IMR-90 (cell line): Measurements from ENCODE around the gene USP47. TPM values are rescaled to one million over a fixed set of nuclear protein-coding genes. Genes with fewer than 3 reads are reported as not detected.

Experiments used
- ATAC-seq: fragments of 200-7000 bp; cut with Tn5 transposase; 2 replicates; pipeline ENCODE4 v1.9.1; 2020; ENCODE audit warnings: low read depth, mild to moderate bottlenecking, moderate library complexity
- BruUV-seq: library from RNA; stranded (reverse); fragments of 400-500 nt; replicated peaks from 2 replicates; lab custom pipeline; 2021; lab: Mats Ljungman, UMichigan
- CTCF ChIA-PET: fragments of 300-600 bp; formaldehyde crosslinking; extraction: SDS; loops from one replicate; lab custom pipeline; 2021; ENCODE audit warnings: antibody characterized with exemption; lab: Yijun Ruan, JAX
- POLR2A ChIA-PET: fragments of 300-600 bp; sonication (Branson Sonifier 250); formaldehyde crosslinking; loops from one replicate; lab custom pipeline; 2022; ENCODE audit warnings: antibody characterized with exemption; ENCODE audit not compliant: unreplicated experiment; lab: Charles Lee
- DNase-seq: peaks from one replicate; pipeline ENCODE4 v3.0.0; 2013
- H2AFZ ChIP-seq: replicated peaks from 2 replicates; pipeline ENCODE3; 2013; ENCODE audit warnings: low read length, mild to moderate bottlenecking; ENCODE audit not compliant: poor library complexity
- H2AK5ac ChIP-seq: 2 replicates; pipeline ENCODE4 v1.6.1; 2013; ENCODE audit warnings: low read depth, low read length, inconsistent platforms
- H2AK9ac ChIP-seq: replicated peaks from 2 replicates; pipeline ENCODE3; 2013; ENCODE audit warnings: mild to moderate bottlenecking, low read depth, low read length, moderate library complexity; ENCODE audit not compliant: poor library complexity
- H2BK120ac ChIP-seq: 2 replicates; pipeline ENCODE4 v1.6.1; 2013; ENCODE audit warnings: low read depth, low read length, inconsistent platforms
- H2BK15ac ChIP-seq: 3 replicates; pipeline ENCODE4 v1.6.1; 2013; ENCODE audit warnings: low read depth, low read length, inconsistent platforms
- H2BK20ac ChIP-seq: 2 replicates; pipeline ENCODE4 v1.6.1; 2013; ENCODE audit warnings: low read depth, mild to moderate bottlenecking, inconsistent platforms, low read length, moderate library complexity
- H2BK5ac ChIP-seq: 2 replicates; pipeline ENCODE4 v1.6.1; 2013; ENCODE audit warnings: mild to moderate bottlenecking, low read depth, low read length, inconsistent platforms; ENCODE audit not compliant: poor library complexity, severe bottlenecking
- H3K14ac ChIP-seq: replicated peaks from 2 replicates; pipeline ENCODE4 v1.6.1; 2013; ENCODE audit warnings: low read depth, low read length, inconsistent platforms
- H3K18ac ChIP-seq: 2 replicates; pipeline ENCODE4 v1.6.1; 2013; ENCODE audit warnings: low read depth, low read length, control low read depth
- H3K23ac ChIP-seq: 2 replicates; pipeline ENCODE4 v1.6.1; 2013; ENCODE audit warnings: low read depth, low read length, inconsistent platforms
- H3K27ac ChIP-seq: 2 replicates; pipeline ENCODE4 v1.5.1; 2013; ENCODE audit warnings: mild to moderate bottlenecking, control low read depth, low read length; ENCODE audit not compliant: insufficient read depth
- H3K27me3 ChIP-seq: 2 replicates; pipeline ENCODE4 v1.6.1; 2013; ENCODE audit warnings: low read length; ENCODE audit not compliant: control insufficient read depth, insufficient read depth
- H3K36me3 ChIP-seq: 2 replicates; pipeline ENCODE4 v1.6.1; 2013; ENCODE audit warnings: low read length, mixed read lengths; ENCODE audit not compliant: control insufficient read depth, insufficient read depth
- H3K4ac ChIP-seq: 2 replicates; pipeline ENCODE4 v1.6.1; 2013; ENCODE audit warnings: low read depth, low read length, inconsistent platforms
- H3K4me1 ChIP-seq: 2 replicates; pipeline ENCODE4 v1.6.1; 2013; ENCODE audit warnings: low read length, mixed read lengths; ENCODE audit not compliant: control insufficient read depth, insufficient read depth
- H3K4me2 ChIP-seq: 2 replicates; pipeline ENCODE4 v1.6.1; 2013; ENCODE audit warnings: low read depth, mild to moderate bottlenecking, control low read depth, low read length, moderate library complexity
- H3K4me3 ChIP-seq: 2 replicates; pipeline ENCODE4 v1.5.1; 2013; ENCODE audit warnings: low read depth, mild to moderate bottlenecking, control low read depth, low read length, moderate library complexity; ENCODE audit not compliant: insufficient read depth
- H3K56ac ChIP-seq: 2 replicates; pipeline ENCODE4 v1.6.1; 2013; ENCODE audit warnings: low read length, inconsistent platforms; ENCODE audit not compliant: insufficient read depth; ENCODE audit errors: extremely low read depth
- H3K79me1 ChIP-seq, 2 experiments: 2 replicates each; pipeline ENCODE4 v1.6.1; 2013; ENCODE audit warnings: low read length in 2 of 2, inconsistent platforms in 1 of 2, low read depth in 1 of 2
- H3K9ac ChIP-seq: 2 replicates; pipeline ENCODE4 v1.6.1; 2013; ENCODE audit warnings: low read depth, low read length, control low read depth
- H3K9me1 ChIP-seq: 2 replicates; pipeline ENCODE4 v1.6.1; 2013; ENCODE audit warnings: low read length, inconsistent platforms; ENCODE audit not compliant: insufficient read depth
- H3K9me3 ChIP-seq: 2 replicates; pipeline ENCODE4 v1.6.1; 2013; ENCODE audit warnings: low read length; ENCODE audit not compliant: control insufficient read depth, insufficient read depth
- H4K20me1 ChIP-seq: 2 replicates; pipeline ENCODE4 v1.6.1; 2013; ENCODE audit warnings: low read length, inconsistent platforms; ENCODE audit not compliant: insufficient read depth
- H4K5ac ChIP-seq: 2 replicates; pipeline ENCODE4 v1.6.1; 2013; ENCODE audit warnings: mild to moderate bottlenecking, low read depth, low read length, control low read depth
- H4K8ac ChIP-seq, 2 experiments: 2 replicates each; pipeline ENCODE4 v1.6.1; 2013; ENCODE audit warnings: low read depth in 2 of 2, low read length in 2 of 2, control low read depth in 1 of 2, inconsistent platforms in 1 of 2
- H4K91ac ChIP-seq: 2 replicates; pipeline ENCODE4 v1.6.1; 2013; ENCODE audit warnings: low read depth, low read length, inconsistent platforms; ENCODE audit not compliant: insufficient read depth
- ELK1 ChIP-seq: fragments of 150-350 bp; IDR thresholded peaks from 2 replicates; pipeline ENCODE4 v1.6.1; 2016; ENCODE audit warnings: low read depth, mild to moderate bottlenecking, low read length, moderate library complexity, borderline replicate concordance
- FOS ChIP-seq: fragments of 150-350 bp; IDR thresholded peaks from 2 replicates; pipeline ENCODE4 v1.6.1; 2016; ENCODE audit warnings: low read depth, low read length
- RAD21 ChIP-seq: IDR thresholded peaks from 2 replicates; pipeline ENCODE4 v1.6.1; 2012; ENCODE audit warnings: low read length, improper control_type of control experiment
- WGBS, 2 experiments: methylation state at CpG; one replicate each; pipeline versions ENCODE4 v1.1.5 to v1.1.7; 2013; ENCODE audit warnings: missing lambda C conversion rate in 2 of 2; ENCODE audit not compliant: insufficient read length in 1 of 2; ENCODE audit errors: extremely low coverage in 2 of 2; 5-methylcytosine and 5-hydroxymethylcytosine counted together
- dilution Hi-C: fragments of 300-500 bp; cut with HindIII; formaldehyde crosslinking; loops from one replicate; pipeline ENCODE4 v1.14.3; 2018; ENCODE audit warnings: low sequenced_read_pairs; ENCODE audit not compliant: unreplicated experiment
- in situ Hi-C: fragments of 300-500 bp; cut with MboI; formaldehyde crosslinking; loops from 3 replicates; pipeline ENCODE4 v1.14.3; 2019; ENCODE audit warnings: low sequenced_read_pairs, inconsistent platforms, mixed read lengths
- intact Hi-C: fragments of 100-400 bp; cut with micrococcal nuclease; formaldehyde crosslinking; loops from 2 replicates; pipeline ENCODE4 v1.10.0; 2022
- polyA plus RNA-seq, 3 experiments: library from polyadenylated mRNA; depleted of rRNA; stranded (reverse); fragments of >200 nt; gene quantifications; 2 replicates each; pipeline ENCODE4 v1.2.3, GENCODE V29; 2012; ENCODE audit warnings: low replicate concordance in 1 of 3
- total RNA-seq: library from RNA; depleted of rRNA; stranded (reverse); fragments of >200 nt; gene quantifications from 2 replicates; pipeline ENCODE4 v1.2.3, GENCODE V29; 2012
- TF ChIP-seq, protein P1 (sequence below): fragments of 150-350 bp; IDR thresholded peaks from 2 replicates; pipeline ENCODE4 v1.6.1; 2017; ENCODE audit warnings: mild to moderate bottlenecking, antibody characterized with exemption, low read length, low read depth

The USP47 gene
- total and polyA plus RNA-seq, 2 of the 4 experiments (the other 2 are of a cell fraction) = 15.0 to 110 TPM

- peak overlapping the region; percentile 99 for H3K4ac ChIP-seq
- H4K20me1 ChIP-seq = peaks cover 1% of the 10 kb centered on the region; the same call in 1 of the 2 replicates
- H4K8ac ChIP-seq = peak overlapping the region; percentile 75 to 79
- H3K9me3 ChIP-seq = no peaks in the 10 kb centered on the region
- WGBS, 2 experiments = 35% methylated on average over 5 of the region's 13 CpGs; no CpG with 5 or more reads in 1 of the 2 experiments
- H3K9me1 ChIP-seq = peaks cover 68% of the 10 kb centered on the region
- peaks cover 13% of the 10 kb centered on the region for H3K36me3 ChIP-seq
- peak overlapping the region; percentile 91 for H3K14ac ChIP-seq
- H2AFZ ChIP-seq = peak overlapping the region; percentile 69
- TF ChIP-seq RAD21 (no peak), FOS (no peak), ELK1 (no peak)
- TF ChIP-seq, protein P1, sequence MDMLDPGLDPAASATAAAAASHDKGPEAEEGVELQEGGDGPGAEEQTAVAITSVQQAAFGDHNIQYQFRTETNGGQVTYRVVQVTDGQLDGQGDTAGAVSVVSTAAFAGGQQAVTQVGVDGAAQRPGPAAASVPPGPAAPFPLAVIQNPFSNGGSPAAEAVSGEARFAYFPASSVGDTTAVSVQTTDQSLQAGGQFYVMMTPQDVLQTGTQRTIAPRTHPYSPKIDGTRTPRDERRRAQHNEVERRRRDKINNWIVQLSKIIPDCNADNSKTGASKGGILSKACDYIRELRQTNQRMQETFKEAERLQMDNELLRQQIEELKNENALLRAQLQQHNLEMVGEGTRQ = peak; percentile 74
- peak overlapping the region; percentile 85 for H4K91ac ChIP-seq
- peak overlapping the region; percentile 69 for H3K56ac ChIP-seq
- CTCF ChIA-PET = interaction anchor here (0.5 to 1.4 kb wide), 2 partner anchors 12 to 65 kb away, joined by 3 to 4 read pairs; no protein-coding TSS in a partner anchor
- H2BK5ac ChIP-seq = peak overlapping the region; percentile 82
- peak overlapping the region; percentile 47 for H4K5ac ChIP-seq
- H3K4me3 ChIP-seq = no peak overlapping the region
- H3K27me3 ChIP-seq = no peaks in the 10 kb centered on the region
- BruUV-seq = no TSS peak
- H2BK120ac ChIP-seq = peak overlapping the region; percentile 93
- in situ Hi-C loops (no loop called here), dilution Hi-C loops (no loop called here), intact Hi-C loops (no loop called here)
- POLR2A ChIA-PET = no interaction called here
- peak overlapping the region; percentile 31 for H3K18ac ChIP-seq
- H2AK9ac ChIP-seq = peak overlapping the region; percentile 89
- peak overlapping the region; percentile 80 for H3K27ac ChIP-seq
- no peak overlapping the region for H3K4me2 ChIP-seq
- peak overlapping the region; percentile 96; the same call in 2 of the 3 replicates for H2BK15ac ChIP-seq
- ATAC-seq (0 out of 2 replicates have a peak, but pooled peaks have one; percentile 2), DNase-seq (peak; percentile 80)
- H3K23ac ChIP-seq = peak overlapping the region; percentile 92
- H2AK5ac ChIP-seq = peak overlapping the region; percentile 87
- H3K9ac ChIP-seq = peak overlapping the region; percentile 44; the same call in 1 of the 2 replicates
- H2BK20ac ChIP-seq = peak overlapping the region; percentile 93
- H3K79me1 ChIP-seq = peaks cover 48 to 95% of the 10 kb centered on the region in 2 experiments; a peak in 3 of 4 replicates
- H3K4me1 ChIP-seq = peaks cover 60% of the 10 kb centered on the region
Observed at GRCh38 chr11:11978792-11979487, 137.2 kb downstream of the USP47 start.
